Activated CD8-positive, alpha-beta memory T cell treated with anti-CD3 and anti-CD28 coated beads, Interleukin-2, amount 50 U/mL, for 24 hours (primary cell): ENCODE results near the gene FBXL19.

Experiments used
- DNase-seq: peaks from one replicate; pipeline ENCODE4 v3.0.0-alpha.2; 2020; ENCODE audit errors: extremely low read depth

The FBXL19 gene

DNA sequence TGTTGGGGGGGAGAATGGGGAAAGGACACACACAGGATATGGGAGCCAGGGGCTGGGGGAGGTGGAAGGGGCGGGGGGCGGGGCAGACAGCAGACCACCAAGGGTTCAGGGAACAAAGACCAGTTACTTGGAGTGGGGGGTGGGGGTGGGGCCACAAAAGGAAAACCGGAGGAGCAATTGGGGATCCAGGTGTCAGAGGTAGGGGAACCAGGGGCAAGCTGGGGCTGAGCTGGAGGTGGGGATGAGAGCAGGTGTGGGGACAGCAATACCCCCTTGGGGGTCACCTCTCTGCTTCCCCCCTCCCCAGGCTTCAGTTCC lies 24.1 kb downstream of the FBXL19 start:
- no peak for DNase-seq

DNA sequence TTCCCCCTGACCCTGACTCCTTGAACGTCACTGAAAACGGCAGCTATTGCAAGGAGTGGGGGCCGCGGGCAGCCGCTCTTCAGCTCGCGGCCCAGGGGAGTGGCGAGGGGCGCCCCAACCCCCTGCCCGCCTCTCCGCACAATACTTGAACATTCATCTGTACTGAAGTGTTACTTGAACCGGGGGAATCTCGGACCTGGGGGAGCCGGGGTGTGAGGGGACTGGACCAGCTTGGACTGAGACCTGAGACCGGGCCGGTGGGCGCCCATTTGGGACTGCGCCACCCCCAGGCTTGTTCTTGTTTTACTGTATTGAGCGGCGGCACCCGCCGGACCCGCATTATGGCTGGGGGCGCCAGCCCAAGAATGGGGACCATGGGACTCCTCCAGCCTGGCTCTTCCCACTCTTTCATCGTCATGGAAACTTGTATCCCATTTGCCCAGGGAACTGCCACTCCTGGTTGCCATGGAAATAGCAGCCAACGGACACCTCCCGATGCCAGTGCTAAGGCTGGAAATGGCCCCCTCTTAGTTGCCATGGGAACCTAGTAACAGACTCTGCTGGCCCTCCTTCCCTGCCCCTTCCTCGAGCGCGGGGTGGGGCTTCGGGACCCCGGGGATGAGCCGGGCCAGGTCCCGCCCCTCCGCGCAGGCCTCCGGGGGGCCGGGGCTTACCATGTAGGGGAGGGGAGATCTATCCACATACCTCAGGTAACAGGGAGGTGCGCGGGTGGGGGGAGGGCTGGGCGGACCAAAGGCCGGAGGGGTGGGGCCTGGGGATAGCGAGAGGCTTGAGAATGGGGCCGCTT lies 24.7 kb downstream of the FBXL19 start:
- DNase-seq = no peak

DNA sequence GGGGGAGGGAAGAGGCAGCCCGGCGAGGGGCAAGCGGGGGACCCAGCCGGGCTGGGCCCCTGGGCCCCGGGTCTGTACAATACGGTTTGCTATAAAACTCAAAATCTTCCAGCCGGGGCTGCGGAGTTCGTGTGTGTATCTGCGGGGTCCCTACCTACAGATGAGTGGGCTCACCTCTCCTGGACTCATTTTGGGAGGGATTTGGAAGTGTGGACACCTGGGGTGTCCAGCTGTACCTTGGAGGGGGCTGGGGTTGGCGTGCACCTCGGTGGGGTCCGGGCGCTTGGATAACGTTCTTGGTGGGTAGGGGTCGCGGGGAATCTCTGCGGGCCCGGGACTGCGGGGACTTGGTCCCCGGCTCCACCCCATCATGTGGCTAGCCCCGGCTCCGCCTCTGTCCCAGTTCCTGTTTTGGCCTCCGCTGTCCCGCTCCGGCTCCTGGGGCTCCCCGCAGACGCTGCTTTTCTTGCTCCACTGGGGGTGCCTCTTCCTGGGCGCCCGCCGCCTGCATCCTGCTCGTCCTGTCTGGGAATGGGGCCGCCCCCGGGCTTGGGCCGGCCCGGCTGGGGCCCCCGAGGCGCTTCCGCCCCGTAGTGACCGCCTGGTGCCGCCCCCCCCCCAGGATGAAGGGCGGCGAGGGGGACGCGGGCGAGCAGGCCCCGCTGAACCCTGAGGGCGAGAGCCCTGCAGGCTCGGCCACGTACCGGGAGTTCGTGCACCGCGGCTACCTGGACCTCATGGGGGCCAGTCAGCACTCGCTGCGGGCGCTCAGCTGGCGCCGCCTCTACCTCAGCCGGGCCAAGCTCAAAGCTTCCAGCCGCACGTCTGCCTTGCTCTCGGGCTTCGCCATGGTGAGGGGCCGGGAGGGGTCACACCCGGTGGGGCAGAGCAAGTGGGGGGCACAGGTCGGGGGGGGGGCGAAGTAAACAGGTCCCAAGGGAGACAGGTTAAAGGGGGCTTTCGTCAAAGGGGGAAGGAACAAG lies 25.6 kb downstream of the FBXL19 start, which contains the start of gene ORAI3:
Gene ORAI3, plus strand, starts transcription at position 402 of the 983 bp plus-strand sequence. Its CDS starts 222 bp downstream, at position 624.
- no peak for DNase-seq

DNA sequence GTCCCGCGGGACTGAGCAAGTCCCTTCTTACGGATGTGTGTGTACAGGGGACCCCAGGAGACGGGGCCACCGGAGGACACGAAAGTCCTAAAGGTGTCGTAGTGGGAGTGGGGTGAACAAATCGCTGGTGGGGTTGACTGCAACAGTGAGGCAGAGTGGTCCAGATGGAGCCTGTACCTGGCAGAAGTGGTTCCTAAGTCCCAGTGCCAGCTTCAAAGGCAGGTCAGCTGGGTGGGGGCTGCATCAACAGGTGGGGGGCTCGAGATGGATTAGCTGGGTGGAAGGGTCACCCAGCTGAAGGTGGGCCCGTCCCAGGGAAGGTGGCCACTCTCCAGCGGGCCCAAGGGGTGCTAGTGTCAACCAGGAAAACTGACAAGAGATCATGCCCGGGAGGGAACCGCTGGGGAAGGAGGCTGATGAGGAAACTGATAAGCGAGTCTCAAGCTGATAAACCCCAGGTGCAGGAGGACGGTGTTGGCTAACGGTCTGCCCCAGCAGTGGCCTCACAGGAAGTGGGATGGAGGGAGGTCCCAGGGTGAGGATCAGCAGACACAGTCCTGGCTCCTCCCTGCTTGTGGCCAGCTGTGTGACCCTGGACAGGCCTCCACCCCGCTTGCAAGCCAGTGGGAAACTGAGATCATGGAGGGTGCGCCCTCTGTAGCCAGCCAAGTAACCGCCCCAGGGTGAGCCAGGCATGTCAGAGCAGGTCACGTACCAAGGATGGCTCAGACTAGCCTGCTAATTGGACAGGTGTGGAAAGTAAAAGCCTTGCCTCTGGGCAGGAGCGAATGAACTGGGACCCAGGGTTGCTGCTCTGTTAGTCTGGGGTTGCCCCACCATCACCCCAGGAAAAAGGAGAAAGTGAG lies 26.5 kb downstream of the FBXL19 start:
- DNase-seq = no peak

DNA sequence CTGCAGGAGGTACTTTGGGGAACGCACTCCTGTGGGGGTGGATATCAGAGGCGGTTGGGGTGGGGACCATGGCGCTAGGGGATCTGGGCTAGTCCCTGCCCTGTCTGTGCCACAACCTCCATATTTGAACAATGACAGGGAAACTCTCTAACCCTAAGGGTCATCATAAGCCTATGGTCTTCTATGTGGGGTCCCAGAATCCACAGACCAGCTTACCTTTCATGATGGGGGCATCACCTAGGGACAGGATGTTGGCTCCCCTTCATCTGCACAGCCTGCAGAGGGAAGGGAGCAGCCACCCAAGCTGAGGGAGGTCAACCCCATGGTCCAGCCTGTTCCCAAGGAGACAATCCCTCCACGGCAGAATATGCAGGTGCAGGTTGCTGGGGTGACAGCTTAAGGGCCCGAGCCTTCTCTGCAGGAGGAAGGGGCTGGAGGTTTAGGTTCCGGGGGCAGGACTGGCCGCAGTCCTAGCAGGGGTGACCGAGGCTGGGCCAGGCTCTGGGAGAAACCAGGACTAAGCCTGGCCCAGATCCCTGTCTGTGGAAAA lies 27.2 kb downstream of the FBXL19 start:
- no peak for DNase-seq

DNA sequence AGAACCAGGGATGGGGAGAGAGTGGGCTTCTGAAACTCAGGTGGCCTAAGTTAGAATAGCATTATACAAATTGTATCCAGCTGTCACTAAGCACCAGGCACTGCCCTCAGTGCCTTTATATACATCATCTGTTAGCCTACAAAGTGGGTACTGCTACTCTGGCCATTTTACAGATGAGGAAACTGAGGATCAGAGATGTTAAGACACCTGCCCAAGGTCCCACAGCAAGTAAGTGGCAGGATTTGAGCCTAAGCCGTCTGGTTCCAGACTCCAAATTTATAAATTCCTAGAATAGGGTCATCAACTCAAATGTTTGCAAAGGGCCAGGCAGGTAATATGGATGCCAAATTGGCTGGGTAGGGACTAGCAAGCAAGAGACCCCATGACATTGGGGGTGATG lies 27.8 kb downstream of the FBXL19 start:
- no peak for DNase-seq

DNA sequence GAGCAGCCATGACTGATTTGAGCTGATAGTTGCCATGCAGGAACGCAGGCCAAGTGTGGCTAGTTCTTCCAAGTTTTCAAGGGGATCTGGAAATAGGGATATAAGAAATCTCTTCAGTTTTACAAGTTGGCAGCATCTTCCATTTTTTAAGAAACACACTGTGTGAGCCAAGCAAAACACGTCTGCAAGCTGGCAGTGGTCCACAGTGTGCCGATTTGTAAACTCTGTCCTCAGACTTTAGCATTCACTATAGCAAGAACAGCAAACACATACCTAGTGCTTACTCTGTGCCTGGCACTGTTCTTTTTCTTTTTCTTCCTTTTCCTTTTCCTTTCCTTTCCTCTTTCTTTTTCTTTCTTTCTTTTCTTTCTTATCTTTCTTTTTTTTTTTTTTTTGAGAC lies 28.4 kb downstream of the FBXL19 start:
- DNase-seq = no peak

DNA sequence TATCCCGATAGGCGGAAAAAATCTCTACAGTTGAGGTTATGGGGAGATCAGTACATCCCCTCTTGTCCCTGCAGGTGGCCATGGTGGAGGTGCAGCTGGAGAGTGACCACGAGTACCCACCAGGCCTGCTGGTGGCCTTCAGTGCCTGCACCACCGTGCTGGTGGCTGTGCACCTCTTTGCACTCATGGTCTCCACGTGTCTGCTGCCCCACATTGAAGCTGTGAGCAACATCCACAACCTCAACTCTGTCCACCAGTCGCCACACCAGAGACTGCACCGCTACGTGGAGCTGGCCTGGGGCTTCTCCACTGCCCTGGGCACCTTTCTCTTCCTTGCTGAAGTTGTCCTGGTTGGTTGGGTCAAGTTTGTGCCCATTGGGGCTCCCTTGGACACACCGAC lies 29.7 kb downstream of the FBXL19 start:
- DNase-seq = no peak

DNA sequence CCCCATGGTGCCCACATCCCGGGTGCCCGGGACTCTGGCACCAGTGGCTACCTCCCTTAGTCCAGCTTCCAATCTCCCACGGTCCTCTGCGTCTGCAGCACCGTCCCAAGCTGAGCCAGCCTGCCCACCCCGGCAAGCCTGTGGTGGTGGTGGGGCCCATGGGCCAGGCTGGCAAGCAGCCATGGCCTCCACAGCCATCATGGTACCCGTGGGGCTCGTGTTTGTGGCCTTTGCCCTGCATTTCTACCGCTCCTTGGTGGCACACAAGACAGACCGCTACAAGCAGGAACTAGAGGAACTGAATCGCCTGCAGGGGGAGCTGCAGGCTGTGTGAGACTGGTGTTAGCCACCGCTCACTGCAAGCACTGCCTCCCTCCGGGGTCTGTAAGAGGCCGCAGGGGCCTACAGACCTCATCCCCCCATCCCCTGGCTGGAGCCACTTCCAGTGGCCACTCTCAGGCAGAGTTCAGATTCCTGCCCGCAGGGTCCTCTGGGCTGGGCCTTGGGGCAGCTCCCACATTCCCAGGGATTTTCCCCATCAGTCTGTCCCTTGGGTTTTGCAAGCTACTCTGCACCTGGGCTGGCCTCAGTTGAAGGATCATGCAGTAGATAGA lies 30.2 kb downstream of the FBXL19 start:
- peak; percentile 31 for DNase-seq

DNA sequence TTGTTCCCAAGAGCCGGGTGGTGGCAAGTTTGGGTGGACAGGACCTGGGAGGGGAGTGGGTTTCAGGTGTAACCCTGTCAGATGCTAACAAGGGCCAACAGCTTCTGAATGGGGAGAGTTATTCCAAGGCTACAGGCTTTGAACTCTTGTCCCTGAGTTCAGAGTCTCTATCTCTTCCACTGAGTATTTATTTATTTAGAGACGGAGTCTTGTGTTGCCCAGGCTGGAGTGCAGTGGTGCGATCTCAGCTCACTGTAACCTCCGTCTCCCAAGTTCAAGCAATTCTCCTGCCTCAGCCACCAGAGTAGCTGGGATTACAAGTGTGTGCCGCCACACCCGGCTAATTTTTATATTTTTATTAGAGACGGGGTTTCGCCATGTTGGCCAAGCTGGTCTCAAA lies 31.6 kb downstream of the FBXL19 start:
- no peak for DNase-seq

DNA sequence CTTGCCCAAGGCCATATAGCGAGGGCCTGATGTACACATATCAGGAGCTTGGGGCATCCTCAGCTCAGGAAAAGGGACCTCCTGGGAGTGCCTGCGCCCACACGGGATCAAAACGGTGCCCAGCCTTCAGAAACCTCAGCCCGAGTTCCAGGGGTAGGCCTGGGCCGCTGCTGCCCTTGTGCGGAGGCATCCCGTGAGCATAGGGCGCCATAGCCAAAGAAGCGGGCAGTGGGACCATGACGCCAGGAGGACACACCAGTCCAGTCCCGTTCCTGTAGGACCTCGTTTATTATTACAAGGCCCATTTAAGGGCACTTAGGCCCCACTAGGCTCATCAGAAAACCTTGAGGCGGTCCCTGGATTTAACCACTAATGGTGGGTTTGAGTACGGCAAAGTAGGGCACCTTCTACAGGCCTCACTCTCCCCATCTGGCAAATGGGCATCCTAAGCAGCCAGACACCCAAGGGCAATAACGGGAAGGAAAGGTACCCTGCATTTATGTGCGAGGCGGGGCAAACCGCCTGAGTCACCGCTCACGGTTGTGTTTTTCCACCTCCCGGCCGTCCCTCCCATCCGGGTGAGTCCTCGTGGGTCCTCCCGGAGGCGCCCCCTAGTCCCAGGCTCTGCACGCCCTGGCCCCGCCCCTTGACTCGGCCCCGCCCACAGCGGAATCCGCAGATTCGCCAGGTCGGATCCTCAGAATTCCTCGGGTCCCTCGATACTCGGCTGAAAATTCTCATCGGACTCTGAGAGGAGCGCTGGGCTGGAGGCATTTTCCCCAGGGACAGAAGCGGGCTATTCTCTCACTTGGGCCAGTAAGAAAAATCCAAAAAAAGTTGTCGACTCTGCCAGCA lies 33.5 kb downstream of the FBXL19 start:
- DNase-seq = peak; percentile 80

DNA sequence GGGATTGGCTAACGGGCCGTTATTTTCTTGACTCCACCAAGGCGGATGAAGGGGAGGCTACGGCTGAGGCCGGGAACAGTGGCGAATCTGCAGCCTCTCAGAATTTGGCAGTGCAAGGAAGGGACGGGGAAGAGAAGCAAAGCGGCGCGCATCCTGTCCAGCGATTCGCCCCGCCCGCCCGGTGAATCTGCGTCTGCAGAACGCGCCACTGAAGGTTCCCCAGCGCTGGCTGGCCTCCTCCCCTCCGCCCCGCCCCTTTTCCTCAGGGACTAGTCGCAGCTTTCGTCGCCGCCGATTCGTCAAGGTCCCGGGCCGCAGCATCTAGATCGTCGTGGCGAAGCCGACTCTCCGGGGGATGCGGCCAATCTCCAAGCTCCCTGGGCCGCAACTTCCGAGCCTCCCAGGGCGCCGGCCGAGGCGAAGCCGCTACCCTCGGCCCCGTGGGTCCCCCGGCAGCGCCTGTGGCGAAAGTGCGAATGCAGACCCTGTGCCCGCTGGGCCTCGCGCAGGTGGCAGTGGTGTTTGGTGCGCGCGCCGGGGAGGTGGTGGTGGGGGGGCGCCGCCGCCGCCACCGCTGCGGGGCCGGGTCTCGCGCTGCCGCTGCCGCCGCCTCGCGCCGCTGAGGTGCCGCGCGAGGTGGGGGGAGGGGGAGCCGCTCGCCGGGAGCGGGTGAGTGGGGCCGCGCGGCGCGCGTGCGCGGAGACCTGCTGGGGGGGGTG lies 34.2 kb downstream of the FBXL19 start, which contains the start of gene SETD1A:
Gene SETD1A, plus strand, starts transcription at position 299 of the 719 bp plus-strand sequence. CDS start 978 bp downstream, outside the sequence.
- DNase-seq = peak; percentile 94

DNA sequence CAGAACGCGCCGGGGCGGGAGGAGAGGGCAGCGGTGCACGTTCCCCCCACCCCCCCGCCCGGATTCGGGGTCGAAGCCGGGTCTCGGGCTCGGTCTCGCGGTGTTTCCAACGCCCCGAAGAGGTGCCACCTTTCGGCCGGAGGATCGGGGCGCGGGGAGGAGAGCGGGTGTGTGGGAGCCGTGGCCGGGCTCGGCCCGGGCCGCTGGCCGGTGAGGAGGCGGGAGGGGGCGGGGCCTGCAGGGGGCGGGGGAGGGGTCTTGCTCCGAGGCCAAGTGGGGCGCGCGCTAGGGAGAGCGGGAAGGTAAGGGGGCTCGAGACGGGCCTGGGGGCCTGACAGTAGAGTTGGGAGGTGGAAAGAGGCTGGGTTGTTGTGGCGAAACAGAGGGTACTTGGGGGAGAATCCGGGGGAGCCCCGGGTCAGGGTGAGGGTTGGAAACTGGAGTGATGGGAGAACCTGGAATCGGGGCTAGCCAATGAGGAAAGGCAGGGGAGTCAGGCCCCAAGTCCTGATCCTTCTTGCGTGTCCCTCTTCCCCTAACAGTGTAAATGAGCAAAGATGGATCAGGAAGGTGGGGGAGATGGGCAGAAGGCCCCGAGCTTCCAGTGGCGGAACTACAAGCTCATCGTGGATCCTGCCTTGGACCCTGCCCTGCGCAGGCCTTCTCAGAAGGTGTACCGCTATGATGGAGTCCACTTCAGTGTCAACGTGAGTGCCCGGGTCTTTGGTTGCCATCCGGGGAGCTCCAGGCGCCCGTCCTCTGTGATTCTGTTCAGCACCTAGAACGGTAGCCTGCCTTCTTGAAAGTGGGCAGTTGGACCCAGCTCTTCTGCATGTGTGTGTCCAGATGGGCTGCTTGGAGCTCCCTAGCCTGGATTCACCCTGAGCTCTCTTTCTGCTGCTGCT lies 35.1 kb downstream of the FBXL19 start:
- no peak for DNase-seq

DNA sequence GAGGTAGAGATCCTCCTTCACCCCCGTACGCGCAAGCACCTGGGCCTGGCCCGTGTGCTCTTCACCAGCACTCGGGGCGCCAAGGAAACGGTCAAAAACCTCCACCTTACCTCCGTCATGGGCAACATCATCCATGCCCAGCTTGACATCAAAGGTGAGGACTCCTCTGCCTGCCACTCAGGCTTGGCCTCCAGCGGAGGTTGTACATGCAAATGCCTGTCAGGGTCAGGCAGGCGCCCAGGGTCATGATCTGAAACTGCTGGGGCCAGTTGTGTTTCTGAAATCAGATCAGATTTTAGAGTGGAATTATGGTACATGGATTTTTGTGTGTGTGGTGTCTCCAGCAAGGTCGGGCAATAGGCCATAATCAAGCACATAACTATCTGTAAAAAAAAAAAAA lies 38.0 kb downstream of the FBXL19 start:
- DNase-seq = no peak

DNA sequence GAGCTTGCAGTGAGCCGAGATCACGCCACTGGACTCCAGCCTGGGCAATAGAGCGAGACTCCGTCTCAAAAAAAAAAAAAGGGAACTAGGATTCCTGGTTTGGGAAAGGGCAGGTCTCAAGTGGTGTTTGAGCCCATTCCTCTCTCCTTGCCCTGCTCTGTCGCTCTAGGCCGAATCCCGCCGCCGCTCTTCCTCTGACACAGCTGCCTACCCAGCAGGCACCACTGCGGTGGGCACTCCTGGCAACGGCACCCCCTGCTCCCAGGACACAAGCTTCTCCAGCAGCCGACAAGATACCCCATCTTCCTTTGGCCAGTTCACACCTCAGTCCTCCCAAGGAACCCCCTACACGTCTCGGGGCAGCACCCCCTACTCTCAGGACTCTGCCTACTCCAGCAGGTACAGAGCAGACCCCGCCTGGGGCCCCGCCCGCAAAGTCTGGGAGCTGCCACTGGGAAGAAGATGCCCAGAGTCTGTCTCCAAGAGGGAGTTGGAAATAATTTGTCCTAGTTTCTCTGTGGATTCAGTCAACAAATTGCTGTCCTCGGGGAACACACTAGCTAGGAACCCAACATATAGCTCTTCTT lies 40.6 kb downstream of the FBXL19 start:
- no peak for DNase-seq

DNA sequence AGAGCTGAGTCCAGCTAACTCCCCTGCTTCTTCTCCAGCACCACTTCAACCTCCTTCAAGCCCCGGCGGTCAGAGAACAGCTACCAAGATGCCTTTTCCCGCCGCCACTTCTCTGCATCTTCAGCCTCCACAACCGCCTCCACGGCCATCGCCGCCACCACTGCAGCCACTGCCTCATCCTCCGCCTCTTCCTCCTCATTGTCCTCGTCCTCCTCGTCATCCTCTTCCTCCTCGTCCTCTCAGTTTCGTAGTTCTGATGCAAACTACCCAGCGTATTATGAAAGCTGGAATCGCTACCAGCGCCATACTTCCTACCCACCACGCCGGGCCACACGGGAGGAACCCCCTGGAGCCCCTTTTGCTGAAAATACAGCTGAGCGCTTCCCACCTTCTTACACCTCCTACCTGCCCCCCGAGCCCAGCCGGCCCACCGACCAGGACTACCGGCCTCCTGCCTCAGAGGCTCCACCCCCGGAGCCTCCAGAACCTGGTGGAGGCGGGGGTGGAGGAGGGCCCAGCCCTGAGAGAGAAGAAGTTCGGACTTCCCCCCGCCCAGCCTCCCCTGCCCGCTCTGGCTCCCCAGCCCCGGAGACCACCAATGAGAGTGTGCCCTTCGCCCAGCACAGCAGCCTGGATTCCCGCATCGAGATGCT lies 41.3 kb downstream of the FBXL19 start:
- DNase-seq = no peak

DNA sequence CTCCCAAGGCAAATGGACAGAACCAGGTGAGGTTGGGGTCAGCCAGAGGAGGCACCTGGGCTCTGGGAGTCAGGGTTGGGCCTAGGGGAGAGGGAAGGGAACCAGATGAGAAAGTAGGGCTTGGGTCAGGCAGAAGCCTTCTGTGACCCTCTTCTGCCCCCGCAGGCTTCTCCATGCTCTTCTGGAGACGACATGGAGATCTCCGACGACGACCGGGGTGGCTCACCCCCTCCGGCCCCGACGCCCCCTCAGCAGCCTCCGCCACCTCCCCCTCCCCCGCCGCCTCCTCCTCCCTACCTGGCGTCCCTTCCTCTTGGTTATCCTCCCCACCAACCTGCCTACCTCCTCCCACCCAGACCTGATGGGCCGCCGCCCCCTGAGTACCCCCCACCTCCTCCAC lies 42.1 kb downstream of the FBXL19 start:
- no peak for DNase-seq
